Measurements from ENCODE around the gene MRPL46.
"Not testable (repeated sequence)": the region's sequence is repeated elsewhere in the genome, so short reads cannot be mapped to it uniquely, and the experiment has no call there.

The MRPL46 gene

GRCh38 chr15:88477904-88478303, 10.7 kb upstream of the MRPL46 start:
- H3K4me1 ChIP-seq (ENCODE audit: control insufficient read depth, insufficient read depth, low read length) = peaks cover 5% of the 10 kb centered on the region; the same call in 1 of the 2 replicates
- no peak overlapping the region for H3K9ac ChIP-seq (ENCODE audit: low read length)
- no peak overlapping the region for H3K27ac ChIP-seq (ENCODE audit: low read depth, low read length)
- peaks cover 43% of the 10 kb centered on the region for H3K36me3 ChIP-seq (ENCODE audit: control insufficient read depth, insufficient read depth, low read length)
- no peaks in the 10 kb centered on the region for H3K27me3 ChIP-seq (ENCODE audit: control insufficient read depth, insufficient read depth, low read length)
- H3K4me3 ChIP-seq (ENCODE audit: low read depth, low read length) = no peak overlapping the region
- no peaks in the 10 kb centered on the region for H3K9me3 ChIP-seq (ENCODE audit: control insufficient read depth, insufficient read depth, low read depth, low read length)

GRCh38 chr15:88477126-88477525, 9.9 kb upstream of the MRPL46 start:
- H3K4me1 ChIP-seq (ENCODE audit: control insufficient read depth, insufficient read depth, low read length) = peaks cover 5% of the 10 kb centered on the region; the same call in 1 of the 2 replicates
- no peak overlapping the region for H3K27ac ChIP-seq (ENCODE audit: low read depth, low read length)
- H3K4me3 ChIP-seq (ENCODE audit: low read depth, low read length) = no peak overlapping the region
- H3K27me3 ChIP-seq (ENCODE audit: control insufficient read depth, insufficient read depth, low read length) = no peaks in the 10 kb centered on the region
- H3K36me3 ChIP-seq (ENCODE audit: control insufficient read depth, insufficient read depth, low read length) = peaks cover 51% of the 10 kb centered on the region
- H3K9ac ChIP-seq (ENCODE audit: low read length) = peak overlapping the region; percentile 17
- no peaks in the 10 kb centered on the region for H3K9me3 ChIP-seq (ENCODE audit: control insufficient read depth, insufficient read depth, low read depth, low read length)

GRCh38 chr15:88476635-88477060, 9.5 kb upstream of the MRPL46 start:
- Histone ChIP-seq H3K36me3 (ENCODE audit: control insufficient read depth, insufficient read depth, low read length) (peaks cover 51% of the 10 kb centered on the region), H3K4me1 (ENCODE audit: control insufficient read depth, insufficient read depth, low read length) (peaks cover 5% of the 10 kb centered on the region; the same call in 1 of the 2 replicates), H3K27me3 (ENCODE audit: control insufficient read depth, insufficient read depth, low read length) (no peaks in the 10 kb centered on the region), H3K9ac (ENCODE audit: low read length) (peak overlapping the region; percentile 17), H3K4me3 (ENCODE audit: low read depth, low read length) (no peak overlapping the region), H3K27ac (ENCODE audit: low read depth, low read length) (no peak overlapping the region), H3K9me3 (ENCODE audit: control insufficient read depth, insufficient read depth, low read depth, low read length) (no peaks in the 10 kb centered on the region)

- H3K9ac ChIP-seq (ENCODE audit: low read length); H3K9me3 ChIP-seq (ENCODE audit: control insufficient read depth, insufficient read depth, low read depth, low read length); H3K4me3 ChIP-seq (ENCODE audit: low read depth, low read length); H3K4me1 ChIP-seq (ENCODE audit: control insufficient read depth, insufficient read depth, low read length); H3K27me3 ChIP-seq (ENCODE audit: control insufficient read depth, insufficient read depth, low read length); H3K27ac ChIP-seq (ENCODE audit: low read depth, low read length): not testable (repeated sequence)
- H3K36me3 ChIP-seq (ENCODE audit: control insufficient read depth, insufficient read depth, low read length) = peaks cover 60% of the 10 kb centered on the region
Measured at GRCh38 chr15:88473661-88474293, 6.6 kb upstream of the MRPL46 start.

- Histone ChIP-seq H3K9me3 (ENCODE audit: control insufficient read depth, insufficient read depth, low read depth, low read length) (no peaks in the 10 kb centered on the region), H3K27ac (ENCODE audit: low read depth, low read length) (no peak overlapping the region), H3K27me3 (ENCODE audit: control insufficient read depth, insufficient read depth, low read length) (no peaks in the 10 kb centered on the region), H3K4me1 (ENCODE audit: control insufficient read depth, insufficient read depth, low read length) (peaks cover 5% of the 10 kb centered on the region; the same call in 1 of the 2 replicates), H3K36me3 (ENCODE audit: control insufficient read depth, insufficient read depth, low read length) (peaks cover 46% of the 10 kb centered on the region), H3K4me3 (ENCODE audit: low read depth, low read length) (no peak overlapping the region), H3K9ac (ENCODE audit: low read length) (no peak overlapping the region)
Measured at GRCh38 chr15:88472225-88472624, 5.0 kb upstream of the MRPL46 start.

- no peak overlapping the region for H3K4me3 ChIP-seq (ENCODE audit: low read depth, low read length)
- no peak overlapping the region for H3K9ac ChIP-seq (ENCODE audit: low read length)
- peaks cover 4% of the 10 kb centered on the region; the same call in 1 of the 2 replicates for H3K4me1 ChIP-seq (ENCODE audit: control insufficient read depth, insufficient read depth, low read length)
- H3K27ac ChIP-seq (ENCODE audit: low read depth, low read length) = no peak overlapping the region
- H3K9me3 ChIP-seq (ENCODE audit: control insufficient read depth, insufficient read depth, low read depth, low read length) = no peaks in the 10 kb centered on the region
- peaks cover 35% of the 10 kb centered on the region for H3K36me3 ChIP-seq (ENCODE audit: control insufficient read depth, insufficient read depth, low read length)
- no peaks in the 10 kb centered on the region for H3K27me3 ChIP-seq (ENCODE audit: control insufficient read depth, insufficient read depth, low read length)
Measured at GRCh38 chr15:88470625-88471372, 3.6 kb upstream of the MRPL46 start.

DNA sequence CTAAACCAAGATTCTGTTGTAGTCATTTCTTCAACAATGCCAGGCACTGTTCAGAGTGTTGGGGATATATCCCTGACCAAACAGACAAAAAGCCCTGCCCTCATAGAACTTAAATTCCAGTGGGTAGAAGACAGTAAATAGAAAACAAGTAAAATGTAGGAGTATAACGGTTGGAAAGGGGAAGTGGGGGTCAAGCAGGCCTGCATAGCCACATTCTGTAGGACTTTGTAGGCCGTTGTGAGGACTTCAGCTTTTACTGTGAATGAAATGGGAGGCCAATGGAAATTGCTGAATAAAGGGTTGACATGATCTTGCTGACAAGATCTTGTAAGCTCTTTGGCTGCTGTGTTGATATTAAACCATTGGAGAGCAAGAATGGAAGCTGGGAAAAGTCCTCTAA, 2.1 kb upstream of the MRPL46 start:
- H3K27me3 ChIP-seq (ENCODE audit: control insufficient read depth, insufficient read depth, low read length) = no peaks in the 10 kb centered on the region
- H3K36me3 ChIP-seq (ENCODE audit: control insufficient read depth, insufficient read depth, low read length) = peaks cover 33% of the 10 kb centered on the region
- peaks cover 4% of the 10 kb centered on the region; the same call in 1 of the 2 replicates for H3K4me1 ChIP-seq (ENCODE audit: control insufficient read depth, insufficient read depth, low read length)
- no peak overlapping the region for H3K4me3 ChIP-seq (ENCODE audit: low read depth, low read length)
- H3K9ac ChIP-seq (ENCODE audit: low read length) = no peak overlapping the region
- H3K9me3 ChIP-seq (ENCODE audit: control insufficient read depth, insufficient read depth, low read depth, low read length) = no peaks in the 10 kb centered on the region
- no peak overlapping the region for H3K27ac ChIP-seq (ENCODE audit: low read depth, low read length)

DNA sequence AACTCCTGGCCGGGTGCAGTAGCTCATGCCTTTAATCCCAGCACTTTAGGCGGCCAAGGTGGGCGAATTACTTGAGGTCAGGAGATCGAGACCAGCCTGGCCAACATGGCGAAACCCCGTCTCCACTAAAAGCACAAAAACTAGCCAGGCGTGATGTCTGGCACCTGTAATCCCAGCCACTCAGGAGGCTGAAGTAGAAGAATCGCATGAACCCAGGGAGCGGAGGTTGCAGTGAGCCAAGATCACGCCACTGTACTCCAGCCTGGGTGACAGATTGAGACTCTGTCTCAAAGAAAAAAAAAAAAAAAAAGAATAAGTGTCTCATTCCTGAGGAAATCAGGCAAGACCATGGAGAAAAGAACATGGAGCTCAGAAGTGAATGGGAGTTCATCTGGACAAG, 1.5 kb upstream of the MRPL46 start:
- H3K4me1 ChIP-seq (ENCODE audit: control insufficient read depth, insufficient read depth, low read length); H3K27ac ChIP-seq (ENCODE audit: low read depth, low read length); H3K9me3 ChIP-seq (ENCODE audit: control insufficient read depth, insufficient read depth, low read depth, low read length); H3K27me3 ChIP-seq (ENCODE audit: control insufficient read depth, insufficient read depth, low read length): not testable (repeated sequence)
- Histone ChIP-seq H3K36me3 (ENCODE audit: control insufficient read depth, insufficient read depth, low read length) (peaks cover 38% of the 10 kb centered on the region), H3K4me3 (ENCODE audit: low read depth, low read length) (peak overlapping the region; percentile 93), H3K9ac (ENCODE audit: low read length) (peak overlapping the region; percentile 96)

DNA sequence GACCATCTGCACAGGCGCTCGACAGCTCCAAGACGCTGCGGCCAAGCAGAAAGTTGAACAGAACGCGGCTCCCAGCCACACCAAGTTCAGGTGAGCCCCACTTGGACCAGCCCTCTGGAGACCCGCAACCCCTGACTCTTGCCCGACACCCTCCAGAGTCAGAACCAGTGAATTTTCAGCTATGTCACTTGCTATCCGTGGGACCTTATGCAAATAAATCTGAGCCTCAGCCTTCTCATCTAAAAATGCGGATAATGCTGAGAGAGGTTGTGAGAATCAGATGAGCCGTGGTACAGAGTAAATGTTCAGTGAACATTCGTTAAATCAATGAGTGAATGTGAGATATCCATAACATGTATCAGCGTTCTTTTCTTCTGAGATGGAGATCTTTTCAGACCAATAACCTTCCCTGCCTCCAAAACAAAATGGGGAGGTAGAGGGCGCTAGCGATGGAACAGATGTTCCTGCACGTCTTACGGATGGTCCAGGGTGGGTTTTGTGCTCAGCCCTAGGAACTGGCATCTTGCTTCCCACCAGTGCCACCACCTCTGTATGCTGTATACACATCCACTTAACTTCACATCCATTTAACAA, 844 bp upstream of the MRPL46 start:
- H3K27ac ChIP-seq (ENCODE audit: low read depth, low read length) = peak overlapping the region; percentile 98; the same call in 1 of the 2 replicates
- peak overlapping the region; percentile 93 for H3K4me3 ChIP-seq (ENCODE audit: low read depth, low read length)
- peak overlapping the region; percentile 96 for H3K9ac ChIP-seq (ENCODE audit: low read length)
- peaks cover 4% of the 10 kb centered on the region; the same call in 1 of the 2 replicates for H3K4me1 ChIP-seq (ENCODE audit: control insufficient read depth, insufficient read depth, low read length)
- H3K9me3 ChIP-seq (ENCODE audit: control insufficient read depth, insufficient read depth, low read depth, low read length) = no peaks in the 10 kb centered on the region
- peaks cover 38% of the 10 kb centered on the region for H3K36me3 ChIP-seq (ENCODE audit: control insufficient read depth, insufficient read depth, low read length)
- no peaks in the 10 kb centered on the region for H3K27me3 ChIP-seq (ENCODE audit: control insufficient read depth, insufficient read depth, low read length)

GRCh38 chr15:88465633-88466224, 1.5 kb downstream of the MRPL46 start:
- H3K27ac ChIP-seq (ENCODE audit: low read depth, low read length) = no peak overlapping the region
- peaks cover 51% of the 10 kb centered on the region for H3K36me3 ChIP-seq (ENCODE audit: control insufficient read depth, insufficient read depth, low read length)
- H3K4me3 ChIP-seq (ENCODE audit: low read depth, low read length) = peak overlapping the region; percentile 93; the same call in 1 of the 2 replicates
- no peak overlapping the region for H3K9ac ChIP-seq (ENCODE audit: low read length)
- H3K9me3 ChIP-seq (ENCODE audit: control insufficient read depth, insufficient read depth, low read depth, low read length) = no peaks in the 10 kb centered on the region
- H3K27me3 ChIP-seq (ENCODE audit: control insufficient read depth, insufficient read depth, low read length) = no peaks in the 10 kb centered on the region
- peaks cover 4% of the 10 kb centered on the region; the same call in 1 of the 2 replicates for H3K4me1 ChIP-seq (ENCODE audit: control insufficient read depth, insufficient read depth, low read length)

Data from HUES6 (cell line).